Choroid plexus epithelial cell (primary cell): ENCODE data around the gene SRPK1.
"Not testable (repeated sequence)": the region's sequence is repeated elsewhere in the genome, so short reads cannot be mapped to it uniquely, and the experiment has no call there.

ENCODE experiments used
- DNase-seq: peaks from one replicate; pipeline ENCODE4 v3.0.0-alpha.2; 2010; ENCODE audit warnings: low read depth
- H3K4me3 ChIP-seq: 2 replicates; pipeline ENCODE4 v1.5.1; 2011; ENCODE audit warnings: low read depth, mild to moderate bottlenecking, control low read depth, low read length, moderate library complexity
- TF ChIP-seq, protein P1 (sequence below): conservative IDR thresholded peaks from 2 replicates; pipeline ENCODE4 v1.5.1; 2011; ENCODE audit warnings: low read depth, mild to moderate bottlenecking, control low read depth, inconsistent platforms, low read length, moderate library complexity

SRPK1 gene

DNA sequence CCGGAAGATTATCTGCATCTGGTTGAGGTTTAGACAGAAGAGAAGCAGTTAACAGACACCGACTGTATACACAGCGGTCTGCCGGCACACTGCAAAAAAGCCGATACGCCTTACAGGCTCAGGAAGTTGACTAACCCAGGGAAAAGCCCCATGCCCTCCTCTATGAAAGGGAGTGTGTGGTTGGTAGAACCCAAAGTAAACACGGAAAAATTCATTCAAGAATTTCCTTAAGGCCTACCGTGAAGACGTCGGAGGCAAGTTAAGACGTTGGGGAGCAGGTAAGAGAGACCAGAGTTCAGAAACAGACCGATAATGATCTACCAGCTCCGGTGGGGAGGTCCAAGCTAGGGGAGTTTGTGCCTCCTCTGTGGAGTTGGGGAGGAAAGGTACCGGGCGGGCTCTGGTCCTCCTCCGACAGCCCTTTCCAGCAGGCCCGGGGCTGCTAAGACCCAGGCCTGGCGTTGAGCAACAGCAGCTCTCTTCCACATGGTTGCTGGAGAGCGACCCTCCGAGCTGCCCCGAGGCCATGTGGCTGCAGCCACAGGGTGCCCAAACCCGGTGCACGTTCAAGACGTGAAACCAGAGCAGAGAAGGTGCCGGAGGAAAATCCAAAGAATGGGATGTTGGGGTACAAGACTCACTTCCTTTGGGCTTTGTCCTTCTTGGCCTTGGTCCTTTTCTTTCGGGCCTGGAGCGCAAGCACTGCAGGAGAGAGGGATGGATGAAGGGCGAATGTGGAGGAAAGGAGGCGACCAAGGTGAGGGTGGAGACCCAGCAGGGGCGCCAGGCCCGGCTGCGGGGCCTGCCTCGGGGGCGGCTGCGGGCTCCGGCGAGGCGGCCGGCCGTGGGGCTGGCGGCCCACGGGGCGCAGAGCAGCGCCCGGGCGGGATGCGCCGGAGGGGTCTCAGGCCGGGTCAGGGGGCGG lies 809 bp downstream of the SRPK1 start:
- TF ChIP-seq, protein P1, sequence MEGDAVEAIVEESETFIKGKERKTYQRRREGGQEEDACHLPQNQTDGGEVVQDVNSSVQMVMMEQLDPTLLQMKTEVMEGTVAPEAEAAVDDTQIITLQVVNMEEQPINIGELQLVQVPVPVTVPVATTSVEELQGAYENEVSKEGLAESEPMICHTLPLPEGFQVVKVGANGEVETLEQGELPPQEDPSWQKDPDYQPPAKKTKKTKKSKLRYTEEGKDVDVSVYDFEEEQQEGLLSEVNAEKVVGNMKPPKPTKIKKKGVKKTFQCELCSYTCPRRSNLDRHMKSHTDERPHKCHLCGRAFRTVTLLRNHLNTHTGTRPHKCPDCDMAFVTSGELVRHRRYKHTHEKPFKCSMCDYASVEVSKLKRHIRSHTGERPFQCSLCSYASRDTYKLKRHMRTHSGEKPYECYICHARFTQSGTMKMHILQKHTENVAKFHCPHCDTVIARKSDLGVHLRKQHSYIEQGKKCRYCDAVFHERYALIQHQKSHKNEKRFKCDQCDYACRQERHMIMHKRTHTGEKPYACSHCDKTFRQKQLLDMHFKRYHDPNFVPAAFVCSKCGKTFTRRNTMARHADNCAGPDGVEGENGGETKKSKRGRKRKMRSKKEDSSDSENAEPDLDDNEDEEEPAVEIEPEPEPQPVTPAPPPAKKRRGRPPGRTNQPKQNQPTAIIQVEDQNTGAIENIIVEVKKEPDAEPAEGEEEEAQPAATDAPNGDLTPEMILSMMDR: no peak
- peak overlapping the region; percentile 85 for H3K4me3 ChIP-seq
- peak; percentile 70 for DNase-seq

DNA sequence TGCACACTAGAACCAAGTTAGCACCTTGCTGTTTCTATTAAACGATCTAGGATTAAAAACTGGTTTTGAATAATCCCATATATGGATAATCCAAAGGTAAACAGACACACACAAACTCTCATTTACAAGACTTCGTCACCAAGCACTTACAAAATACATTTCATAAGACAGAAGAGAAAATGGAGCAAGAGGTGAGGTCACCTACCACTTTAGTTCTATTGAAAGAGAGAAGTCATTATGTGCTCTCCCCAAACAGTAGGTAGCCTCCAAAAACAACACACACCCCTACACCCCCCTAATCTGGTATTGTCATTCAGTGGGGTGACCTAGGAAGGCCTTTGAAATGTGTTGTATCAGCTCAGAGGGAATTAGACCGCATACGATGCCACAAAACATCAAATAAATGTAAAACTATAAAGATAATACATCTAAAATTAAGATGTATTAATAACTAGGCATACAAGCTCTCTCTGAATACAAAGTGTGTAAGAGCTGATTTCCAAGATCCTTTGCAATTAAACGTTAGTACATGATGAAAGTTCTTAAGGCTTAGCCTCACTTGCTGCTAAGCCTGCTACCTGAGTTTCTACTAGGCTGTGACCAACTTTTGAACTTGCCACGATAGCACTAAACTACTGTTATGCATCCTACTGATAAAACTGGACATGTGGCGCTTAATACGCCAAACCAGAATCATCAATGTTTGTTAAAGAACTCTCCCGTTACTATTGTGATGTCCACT lies 1.6 kb downstream of the SRPK1 start:
- DNase-seq: peak; percentile 53
- TF ChIP-seq, protein P1: no peak
- H3K4me3 ChIP-seq: peak overlapping the region; percentile 85

DNA sequence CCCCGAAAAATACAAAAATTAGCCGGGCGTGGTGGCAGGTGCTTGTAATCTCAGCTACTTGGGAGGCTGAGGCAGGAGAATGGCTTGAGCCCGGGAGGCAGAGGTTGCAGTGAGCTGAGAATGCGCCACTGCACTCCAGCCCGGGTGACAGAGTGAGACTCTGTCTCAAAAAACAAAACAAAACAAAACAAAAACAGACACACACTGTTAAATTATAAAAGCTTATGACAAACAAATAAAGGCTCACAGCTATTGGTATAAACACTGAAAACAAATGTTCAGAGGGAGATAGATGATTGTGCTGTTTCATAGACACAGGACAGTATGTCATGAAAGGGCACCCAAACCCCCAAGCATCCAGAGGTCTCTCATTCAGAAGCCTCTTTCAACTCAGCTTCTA lies 4.0 kb downstream of the SRPK1 start:
- not testable (repeated sequence) for DNase-seq, H3K4me3 ChIP-seq

DNA sequence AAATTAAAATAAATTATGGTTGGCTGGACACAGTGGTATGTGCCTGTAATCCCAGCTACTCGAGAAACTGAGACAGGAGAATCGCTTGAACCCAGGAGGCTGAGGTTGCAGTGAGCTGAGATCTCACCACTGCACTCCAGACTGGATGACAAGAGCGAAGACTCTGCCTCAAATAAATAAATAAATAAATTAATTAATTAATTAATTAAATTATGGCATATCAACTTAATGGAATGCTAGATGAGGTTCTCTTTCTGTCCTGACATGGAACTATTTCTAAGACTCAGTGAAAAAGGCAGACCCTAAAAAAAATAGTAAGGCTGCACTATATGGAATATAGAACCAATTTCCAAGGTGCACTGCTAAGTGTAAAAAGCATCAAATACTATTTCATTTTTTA lies 4.8 kb downstream of the SRPK1 start:
- DNase-seq: no peak
- H3K4me3 ChIP-seq: no peak overlapping the region
- TF ChIP-seq, protein P1: no peak

DNA sequence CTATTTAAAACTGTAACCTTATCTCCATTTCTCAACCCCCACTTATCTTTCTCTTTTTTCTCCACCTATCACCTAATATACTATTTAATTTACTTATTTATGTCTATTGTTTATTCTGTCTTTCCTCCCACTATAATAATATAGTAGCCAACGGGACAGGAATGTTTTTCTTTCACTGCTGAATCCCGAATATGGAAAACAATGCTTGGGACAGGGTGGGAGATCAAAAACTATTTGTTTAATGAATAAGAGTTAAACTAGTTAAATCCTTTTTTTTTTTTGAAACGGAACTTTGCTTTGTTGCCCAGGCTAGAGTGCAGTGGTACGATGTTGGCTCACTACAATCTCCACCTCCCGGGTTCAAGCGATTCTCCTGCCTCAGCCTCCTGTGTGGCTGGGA lies 6.4 kb downstream of the SRPK1 start:
- TF ChIP-seq, protein P1: no peak
- H3K4me3 ChIP-seq: no peak overlapping the region
- no peak for DNase-seq

DNA sequence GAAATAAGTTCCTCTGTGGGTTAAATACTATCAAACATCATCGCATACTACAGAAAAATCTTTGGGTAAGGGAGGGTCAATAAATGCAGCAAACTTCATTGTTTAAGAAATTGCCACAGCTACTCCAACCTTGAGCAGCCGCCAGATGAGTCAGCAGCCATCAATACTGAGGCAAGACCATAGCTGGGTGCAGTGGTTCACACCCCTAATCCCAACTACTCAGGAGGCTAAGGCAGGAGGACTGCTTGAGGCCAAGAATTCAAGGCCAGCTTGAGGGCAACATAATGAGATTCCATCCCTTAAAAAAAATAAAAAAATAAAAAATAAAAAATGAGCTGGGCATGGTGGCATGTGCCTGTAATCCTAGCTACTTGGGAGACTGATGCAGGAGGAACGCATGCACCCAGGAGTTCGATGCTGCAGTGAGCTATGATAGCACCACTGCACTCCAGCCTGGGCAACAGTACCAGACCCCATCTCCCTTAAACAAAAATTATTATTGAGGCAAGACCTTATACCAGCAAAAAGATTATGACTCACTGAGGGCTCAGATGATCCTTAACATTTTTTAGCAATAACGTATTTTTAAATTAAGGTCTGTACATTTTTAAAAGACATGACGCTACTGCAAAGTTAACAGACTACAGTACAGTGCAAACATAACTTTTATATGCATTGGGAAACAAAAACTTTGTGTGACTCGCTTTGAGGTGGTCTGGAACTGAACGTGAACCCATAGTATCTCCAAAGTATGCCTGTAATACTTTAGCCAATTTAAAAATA lies 8.8 kb downstream of the SRPK1 start:
- no peak overlapping the region for H3K4me3 ChIP-seq
- peak; percentile 31 for DNase-seq
- TF ChIP-seq, protein P1: no peak

DNA sequence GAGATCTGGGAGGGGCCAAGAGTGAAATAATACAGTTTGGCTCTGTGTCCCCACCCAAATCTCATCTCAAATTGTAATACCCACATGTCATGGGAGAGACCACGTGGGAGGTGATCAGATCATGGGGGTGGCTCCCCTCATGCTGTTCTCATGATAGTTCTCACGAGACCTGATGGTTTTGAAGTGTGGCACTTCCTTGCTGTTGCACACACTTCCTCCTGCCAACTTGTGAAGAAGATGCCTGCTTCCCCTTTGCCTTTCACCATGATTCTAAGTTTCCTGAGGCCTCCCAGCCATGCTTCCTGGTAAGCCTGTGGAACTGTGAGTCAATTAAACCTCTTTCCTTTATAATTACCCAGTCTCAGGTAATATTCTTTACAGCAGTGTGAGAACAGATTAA lies 11.3 kb downstream of the SRPK1 start:
- not testable (repeated sequence) for DNase-seq, H3K4me3 ChIP-seq

DNA sequence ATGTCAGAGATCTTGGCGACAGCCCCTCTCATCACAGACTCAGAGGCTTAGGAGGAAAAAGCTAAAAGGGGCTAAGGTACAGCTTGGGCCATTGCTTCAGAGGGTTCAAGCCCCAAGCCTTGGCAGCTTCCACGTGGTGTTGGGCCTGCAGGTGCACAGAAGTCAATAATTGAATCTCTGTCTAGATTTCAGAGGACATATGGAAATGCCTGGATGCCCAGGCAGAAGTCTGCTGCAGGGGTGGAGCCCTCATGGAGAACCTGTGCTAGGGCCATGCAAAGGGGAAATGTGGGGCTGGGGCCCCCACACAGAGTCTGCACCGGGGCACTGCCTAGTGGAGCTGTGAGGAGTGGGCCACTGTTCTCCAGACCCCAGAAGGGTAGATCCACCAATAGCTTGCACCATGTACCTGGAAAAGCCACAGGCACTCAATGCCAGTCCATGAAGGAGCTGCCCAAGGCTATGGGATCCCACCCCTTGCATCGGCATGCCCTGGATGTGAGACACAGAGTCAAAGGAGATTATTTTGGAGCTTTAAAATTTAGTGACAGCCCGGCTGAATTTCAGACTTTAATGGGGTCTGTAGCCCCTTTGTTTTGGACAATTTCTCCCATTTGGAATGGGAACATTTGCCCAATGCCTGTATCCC lies 12.0 kb downstream of the SRPK1 start:
- not testable (repeated sequence) for DNase-seq, H3K4me3 ChIP-seq
